Stimulated activated CD4-positive, alpha-beta T cell treated with anti-CD3 and anti-CD28 coated beads, Interleukin-1b, Interleukin-23, amount 100 ng/mL, for 4 hours (primary cell): ENCODE measurements around the gene KRTAP10-7.
"Not testable (repeated sequence)": the region's sequence is repeated elsewhere in the genome, so short reads cannot be mapped to it uniquely, and the experiment has no call there.

Experiments used
- DNase-seq, 2 donors: peaks; one replicate each; pipeline ENCODE4 v3.0.0-alpha.2; 2020; ENCODE audit warnings: low read depth in 2 of 2

KRTAP10-7 gene, protein sequence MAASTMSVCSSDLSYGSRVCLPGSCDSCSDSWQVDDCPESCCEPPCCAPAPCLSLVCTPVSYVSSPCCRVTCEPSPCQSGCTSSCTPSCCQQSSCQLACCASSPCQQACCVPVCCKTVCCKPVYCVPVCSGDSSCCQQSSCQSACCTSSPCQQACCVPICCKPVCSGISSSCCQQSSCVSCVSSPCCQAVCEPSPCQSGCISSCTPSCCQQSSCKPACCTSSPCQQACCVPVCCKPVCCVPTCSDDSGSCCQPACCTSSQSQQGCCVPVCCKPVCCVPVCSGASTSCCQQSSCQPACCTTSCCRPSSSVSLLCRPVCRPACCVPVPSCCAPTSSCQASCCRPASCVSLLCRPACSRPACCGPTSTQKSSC

GRCh38 chr21:44600118-44600978, at the start of gene KRTAP10-7:
Gene KRTAP10-7 (plus strand): TSS chr21:44600597. CDS start chr21:44600622, 25 bp downstream.
- DNase-seq, result not testable (repeated sequence)

GRCh38 chr21:44550807-44551206, 49.6 kb upstream of the KRTAP10-7 start:
- no peak for DNase-seq

DNA sequence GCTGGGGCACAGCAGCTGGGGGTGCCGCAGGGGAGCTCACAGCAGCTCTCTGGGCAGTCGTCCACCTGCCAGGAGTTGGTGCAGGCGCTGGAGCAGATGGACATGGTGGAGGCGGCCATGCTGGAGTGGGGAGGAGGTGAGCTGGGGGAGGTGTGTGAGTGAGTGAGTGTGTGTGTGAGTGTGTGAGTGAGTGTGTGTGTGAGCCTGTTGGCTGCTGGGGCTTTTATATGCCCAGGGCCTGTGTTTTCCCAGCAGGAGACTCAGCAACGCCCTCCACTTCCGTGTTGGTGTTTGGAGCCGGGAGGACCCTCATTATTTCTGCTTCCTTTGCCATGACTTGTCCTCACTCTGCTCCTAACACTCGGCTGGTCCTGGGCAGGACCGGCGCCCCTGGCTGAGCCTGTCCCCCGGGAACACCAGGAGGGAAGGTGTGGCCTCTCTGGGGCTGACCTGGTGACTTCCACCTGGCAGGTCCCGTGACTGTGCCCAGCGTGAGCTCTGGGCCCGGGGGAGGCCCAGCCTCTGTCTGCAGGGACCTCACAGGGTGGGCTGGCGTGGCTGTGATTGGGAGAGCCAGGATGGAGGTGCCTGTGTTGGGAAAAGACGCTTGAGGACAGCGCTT, 48.9 kb upstream of the KRTAP10-7 start, which contains the start of gene KRTAP10-2:
Gene KRTAP10-2 (minus strand): TSS at position 166 of the 622 bp plus-strand sequence. CDS start 47 bp downstream, at position 119.
- no peak for DNase-seq

- DNase-seq, result no peak
Measured at GRCh38 chr21:44552136-44552535, 48.3 kb upstream of the KRTAP10-7 start.

GRCh38 chr21:44552681-44553080, 47.7 kb upstream of the KRTAP10-7 start:
- DNase-seq, result no peak

DNA sequence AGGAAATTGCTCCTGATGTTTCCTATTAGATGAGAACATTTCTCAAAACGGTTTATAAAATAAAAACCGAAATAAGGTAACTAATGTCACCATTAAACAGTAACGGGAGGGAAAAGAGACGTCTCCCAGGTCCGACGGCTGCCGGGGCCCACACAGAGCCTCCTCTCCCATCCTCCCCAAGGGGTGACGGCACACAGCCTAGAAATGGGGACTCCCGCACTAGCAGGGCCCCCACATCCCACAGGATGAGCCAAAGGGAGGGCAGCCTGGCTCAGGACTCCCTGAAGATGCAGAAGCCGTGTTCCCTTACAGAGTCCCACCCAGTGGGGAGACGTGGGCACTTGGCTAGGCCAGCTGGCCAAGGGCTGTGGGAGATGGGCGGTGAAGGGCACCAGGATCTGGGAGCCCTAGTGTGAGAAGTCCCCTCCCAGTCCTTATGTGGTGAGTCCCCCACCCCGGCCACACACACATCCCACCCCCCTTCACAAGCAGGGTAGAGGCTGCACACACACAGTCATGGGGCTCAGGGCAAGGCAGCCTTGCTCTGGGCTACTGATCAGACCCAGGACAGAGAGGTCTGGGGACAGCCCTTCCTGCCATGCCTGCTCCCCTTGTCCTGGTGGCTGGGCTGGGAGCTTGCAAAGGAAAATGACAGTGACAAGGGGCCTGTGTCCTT, 45.1 kb upstream of the KRTAP10-7 start:
- no peak for DNase-seq

- no peak for DNase-seq
Measured at GRCh38 chr21:44556879-44557278, 43.5 kb upstream of the KRTAP10-7 start.

GRCh38 chr21:44557491-44558328, 42.7 kb upstream of the KRTAP10-7 start:
- DNase-seq, result no peak

DNA sequence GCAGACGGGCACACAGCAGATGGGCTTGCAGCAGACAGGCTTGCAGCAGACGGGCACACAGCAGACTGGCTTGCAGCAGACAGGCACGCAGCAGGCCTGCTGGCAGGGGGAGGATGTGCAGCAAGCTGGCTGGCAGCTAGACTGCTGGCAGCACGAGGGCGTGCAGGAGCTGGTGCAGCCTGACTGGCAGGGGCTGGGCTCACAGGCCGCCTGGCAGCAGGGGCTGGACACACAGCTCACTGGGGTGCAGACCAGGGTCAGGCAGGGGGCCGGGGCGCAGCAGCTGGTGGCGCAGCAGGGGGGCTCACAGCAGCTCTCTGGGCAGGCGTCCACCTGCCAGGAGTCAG, 42.1 kb upstream of the KRTAP10-7 start:
- not testable (repeated sequence) for DNase-seq

GRCh38 chr21:44558695-44559094, 41.7 kb upstream of the KRTAP10-7 start, which contains the start of gene KRTAP10-3:
Gene KRTAP10-3 (minus strand): TSS chr21:44558795. CDS start chr21:44558715, 80 bp downstream.
- no peak for DNase-seq

DNA sequence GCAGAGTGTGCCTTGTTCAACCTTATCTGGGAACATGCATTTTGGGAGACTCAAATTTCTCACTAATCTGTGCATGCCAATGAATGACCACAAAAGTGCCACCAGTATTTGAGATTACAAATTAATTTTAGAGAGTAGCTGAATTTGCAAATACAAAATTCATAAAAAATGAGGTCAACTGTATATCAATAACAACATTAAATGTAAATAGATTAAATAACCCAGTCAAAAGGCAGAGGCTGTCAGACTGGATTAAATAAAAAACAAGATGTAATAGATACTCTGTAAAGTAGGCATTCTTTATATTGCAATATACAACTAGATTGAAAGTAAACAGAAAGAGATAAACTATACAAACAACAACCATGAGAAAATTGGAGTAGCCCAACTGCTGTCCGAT, 36.3 kb upstream of the KRTAP10-7 start:
- no peak for DNase-seq

DNA sequence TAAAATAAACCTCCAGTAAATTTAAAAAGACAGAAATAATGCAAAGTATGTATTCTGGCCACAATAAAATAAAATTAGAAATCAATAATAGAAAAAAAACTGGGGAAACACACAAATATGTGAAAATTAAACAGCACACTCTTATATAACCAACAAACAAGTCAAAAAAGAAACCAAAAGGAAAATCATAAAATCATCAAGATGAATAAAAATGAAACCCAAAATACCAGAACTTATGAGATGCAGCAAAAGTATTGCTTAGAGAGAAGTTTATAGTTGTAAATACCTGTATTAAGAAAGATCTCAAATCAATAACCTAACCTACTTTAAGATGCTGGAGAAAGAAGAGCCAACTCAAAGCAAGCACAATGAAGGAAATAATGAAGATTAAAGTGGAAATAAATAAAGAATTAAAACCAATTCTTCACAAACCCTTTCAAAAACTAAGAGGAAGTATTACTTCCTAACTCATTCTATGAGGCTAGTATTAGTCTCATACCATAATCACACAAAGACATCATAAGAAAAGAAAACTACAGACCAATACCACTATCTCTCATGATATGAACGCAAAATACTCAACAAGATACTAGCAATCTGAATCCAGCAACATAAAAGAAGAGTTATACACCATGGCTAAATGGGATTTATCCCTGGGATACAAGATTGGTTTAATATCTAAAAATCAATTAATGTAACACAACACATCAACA, 35.4 kb upstream of the KRTAP10-7 start:
- DNase-seq, result no peak

- no peak for DNase-seq
Measured at GRCh38 chr21:44566403-44566802, 34.0 kb upstream of the KRTAP10-7 start.

GRCh38 chr21:44567481-44568171, 32.8 kb upstream of the KRTAP10-7 start:
- no peak for DNase-seq

DNA sequence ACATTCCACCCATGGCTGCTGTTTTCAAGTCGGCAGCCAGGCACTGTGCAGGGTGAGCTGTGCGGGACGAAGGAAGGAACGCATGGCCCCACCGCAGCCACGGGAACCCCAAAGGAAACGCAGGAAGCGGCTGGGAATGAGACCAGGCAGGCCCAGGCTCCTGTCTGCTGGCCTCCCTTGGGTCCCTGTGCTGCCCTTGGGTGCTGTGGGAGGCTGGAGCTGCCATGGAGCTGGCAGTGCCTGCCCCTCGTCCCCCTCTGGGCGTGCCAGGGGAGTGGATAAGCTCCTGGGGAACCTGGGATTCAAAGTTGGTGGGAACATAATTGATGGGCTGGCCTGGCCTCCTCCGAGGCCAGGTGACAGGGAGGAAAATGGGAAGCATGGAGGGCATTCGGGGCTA, 32.1 kb upstream of the KRTAP10-7 start:
- DNase-seq, result no peak

GRCh38 chr21:44568667-44569556, 31.5 kb upstream of the KRTAP10-7 start:
- DNase-seq, result no peak

DNA sequence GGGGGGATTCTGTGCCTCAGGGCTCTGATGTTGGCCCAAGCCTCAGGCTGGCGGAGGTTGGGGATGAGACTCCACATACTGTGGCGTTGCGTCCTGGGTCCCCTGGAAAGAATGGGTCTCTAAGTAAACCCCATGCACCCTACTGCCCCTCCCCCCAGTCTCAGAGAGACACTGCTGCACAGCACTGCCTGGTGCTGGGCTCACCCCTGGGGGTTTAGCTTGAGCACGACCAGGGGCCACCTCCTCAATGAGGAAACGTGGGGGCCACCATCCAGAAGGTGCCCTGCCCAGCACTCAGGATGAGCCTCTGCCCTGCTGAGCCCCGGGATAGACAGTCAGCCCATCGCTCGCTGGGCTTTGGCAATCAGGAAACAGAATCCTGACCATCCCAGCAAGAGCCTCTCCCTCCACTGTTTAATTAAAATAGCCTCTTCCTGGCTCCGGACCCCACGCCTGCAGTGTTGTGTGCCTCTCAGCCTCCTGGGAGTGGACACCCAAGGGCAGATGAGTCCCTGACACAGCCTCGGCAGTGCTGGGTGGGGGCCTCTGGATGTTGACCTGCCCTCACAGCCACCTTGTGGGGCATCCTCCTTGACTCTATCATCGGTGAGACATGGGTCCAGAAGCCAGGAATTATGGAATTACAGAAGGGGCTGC, 30.4 kb upstream of the KRTAP10-7 start:
- no peak for DNase-seq

DNA sequence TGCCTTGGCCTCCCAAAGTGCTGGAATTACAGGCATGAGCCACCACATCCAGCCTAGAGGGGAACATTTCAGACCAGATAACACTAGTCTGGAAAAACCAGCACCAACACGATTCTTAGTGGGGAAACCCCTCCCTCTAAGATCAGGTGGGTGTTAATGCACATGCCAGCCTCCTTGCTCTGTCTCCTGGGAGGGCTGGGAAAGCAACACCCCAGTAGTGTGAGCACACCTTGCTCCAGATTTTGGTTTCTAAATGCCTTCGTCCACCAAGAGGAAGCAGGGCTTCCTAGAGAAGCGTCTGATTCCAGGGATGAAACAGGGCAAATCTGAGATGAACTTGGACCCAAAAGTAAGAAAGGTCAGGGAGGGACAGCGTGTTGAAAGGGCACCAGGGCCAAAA, 29.1 kb upstream of the KRTAP10-7 start:
- DNase-seq, result no peak
